NT2/D1 (cell line): Measurements from ENCODE around the gene FKRP.

Source experiments
- DNase-seq: peaks from one replicate; pipeline ENCODE4 v3.0.0-alpha.2; 2011; ENCODE audit warnings: low read depth, low spot score
- H3K27me3 ChIP-seq: 2 replicates; pipeline ENCODE4 v1.6.0; 2011; ENCODE audit warnings: mild to moderate bottlenecking; ENCODE audit not compliant: insufficient read length, insufficient read depth
- H3K36me3 ChIP-seq: 2 replicates; pipeline ENCODE4 v1.6.1; 2011; ENCODE audit warnings: mild to moderate bottlenecking, low read length, mixed read lengths; ENCODE audit not compliant: insufficient read depth, insufficient read length
- H3K4me1 ChIP-seq: 2 replicates; pipeline ENCODE4 v1.5.1; 2011; ENCODE audit not compliant: insufficient read depth, insufficient read length
- H3K4me3 ChIP-seq: 2 replicates; pipeline ENCODE4 v1.5.1; 2011; ENCODE audit warnings: low read depth; ENCODE audit not compliant: insufficient read length
- H3K9ac ChIP-seq: 2 replicates; pipeline ENCODE4 v1.6.0; 2011; ENCODE audit warnings: low read depth; ENCODE audit not compliant: insufficient read length
- H3K9me3 ChIP-seq: 2 replicates; pipeline ENCODE4 v1.5.1; 2011; ENCODE audit warnings: mild to moderate bottlenecking, low read length; ENCODE audit not compliant: insufficient read depth
- SUZ12 ChIP-seq: IDR thresholded peaks from 2 replicates; pipeline ENCODE4 v1.6.1; 2011; ENCODE audit not compliant: insufficient read length, insufficient read depth; ENCODE audit errors: extremely low read depth
- YY1 ChIP-seq: IDR thresholded peaks from 2 replicates; pipeline ENCODE4 v1.6.1; 2011; ENCODE audit not compliant: insufficient read length, insufficient read depth
- ZNF274 ChIP-seq: IDR thresholded peaks from 2 replicates; pipeline ENCODE4 v1.6.1; 2011; ENCODE audit warnings: mild to moderate bottlenecking, low read depth, low read length

FKRP gene, protein sequence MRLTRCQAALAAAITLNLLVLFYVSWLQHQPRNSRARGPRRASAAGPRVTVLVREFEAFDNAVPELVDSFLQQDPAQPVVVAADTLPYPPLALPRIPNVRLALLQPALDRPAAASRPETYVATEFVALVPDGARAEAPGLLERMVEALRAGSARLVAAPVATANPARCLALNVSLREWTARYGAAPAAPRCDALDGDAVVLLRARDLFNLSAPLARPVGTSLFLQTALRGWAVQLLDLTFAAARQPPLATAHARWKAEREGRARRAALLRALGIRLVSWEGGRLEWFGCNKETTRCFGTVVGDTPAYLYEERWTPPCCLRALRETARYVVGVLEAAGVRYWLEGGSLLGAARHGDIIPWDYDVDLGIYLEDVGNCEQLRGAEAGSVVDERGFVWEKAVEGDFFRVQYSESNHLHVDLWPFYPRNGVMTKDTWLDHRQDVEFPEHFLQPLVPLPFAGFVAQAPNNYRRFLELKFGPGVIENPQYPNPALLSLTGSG

GRCh38 chr19:46745521-46746280 lies at the start of gene FKRP:
Gene FKRP, plus strand, starts transcription at chr19:46746057. Its CDS starts 9,394 bp downstream, at chr19:46755451.
- DNase-seq: no peak
- Histone ChIP-seq H3K4me3 (peak within 1 kb of the TSS; percentile 81), H3K9me3 (no peaks in the 10 kb centered on the region), H3K4me1 (peaks cover 11% of the 10 kb centered on the region), H3K36me3 (peaks cover 46% of the 10 kb centered on the region), H3K27me3 (no peaks in the 10 kb centered on the region), H3K9ac (peak within 1 kb of the TSS; percentile 87)
- TF ChIP-seq YY1 (peak; percentile 13), ZNF274 (no peak), SUZ12 (no peak)

- Histone ChIP-seq H3K27me3 (no peaks in the 10 kb centered on the region), H3K9ac (peak overlapping the region; percentile 11), H3K9me3 (no peaks in the 10 kb centered on the region), H3K4me3 (peak overlapping the region; percentile 15), H3K36me3 (peaks cover 71% of the 10 kb centered on the region), H3K4me1 (no peaks in the 10 kb centered on the region)
- no peak for TF ChIP-seq ZNF274
- no peak for TF ChIP-seq YY1
- TF ChIP-seq SUZ12: no peak
- DNase-seq: no peak
These were observed 49.0 kb upstream of the FKRP start for GRCh38 chr19:46696866-46697203.

DNA sequence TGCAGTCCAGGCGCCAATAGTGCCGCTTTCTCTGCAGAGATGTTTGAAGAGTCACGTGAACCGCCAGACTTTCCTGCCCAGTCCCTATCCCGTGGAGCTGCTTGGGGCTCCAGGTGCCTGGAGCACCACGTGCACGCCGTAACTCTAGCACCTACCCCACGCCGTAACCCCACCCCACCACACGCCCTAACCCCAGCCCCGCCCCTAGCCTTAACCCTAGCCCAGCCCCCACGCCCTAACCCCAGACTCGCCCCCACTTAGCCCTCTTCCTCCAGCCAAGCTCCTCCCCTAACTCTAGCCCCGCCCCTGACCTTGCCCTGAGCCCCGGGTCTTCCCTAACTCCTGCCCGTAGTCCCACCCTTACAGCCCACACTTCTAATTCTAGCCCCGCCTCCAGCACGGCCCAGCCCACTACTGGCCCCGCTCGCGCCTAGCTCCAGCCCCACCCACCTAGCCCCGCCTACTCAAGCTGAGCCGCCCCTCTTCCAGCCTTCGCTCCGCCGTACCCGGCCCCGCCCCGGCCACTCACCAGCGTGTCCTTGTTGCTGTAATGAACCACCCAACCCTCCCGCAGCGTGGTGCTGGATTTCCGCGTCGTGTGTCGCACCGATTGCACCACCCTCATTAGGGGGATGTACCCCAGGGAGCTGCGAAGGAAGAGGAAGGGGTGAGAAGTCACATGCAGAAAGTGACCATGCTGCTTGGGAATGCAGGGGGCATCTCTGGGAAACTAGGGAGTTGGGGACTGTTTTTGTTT lies 48.5 kb upstream of the FKRP start:
- Histone ChIP-seq H3K36me3 (peaks cover 70% of the 10 kb centered on the region), H3K9ac (peak overlapping the region; percentile 11), H3K27me3 (no peaks in the 10 kb centered on the region), H3K4me3 (peak overlapping the region; percentile 15), H3K9me3 (no peaks in the 10 kb centered on the region), H3K4me1 (no peaks in the 10 kb centered on the region)
- TF ChIP-seq ZNF274: no peak
- TF ChIP-seq SUZ12: no peak
- no peak for TF ChIP-seq YY1
- DNase-seq: peak; percentile 90

DNA sequence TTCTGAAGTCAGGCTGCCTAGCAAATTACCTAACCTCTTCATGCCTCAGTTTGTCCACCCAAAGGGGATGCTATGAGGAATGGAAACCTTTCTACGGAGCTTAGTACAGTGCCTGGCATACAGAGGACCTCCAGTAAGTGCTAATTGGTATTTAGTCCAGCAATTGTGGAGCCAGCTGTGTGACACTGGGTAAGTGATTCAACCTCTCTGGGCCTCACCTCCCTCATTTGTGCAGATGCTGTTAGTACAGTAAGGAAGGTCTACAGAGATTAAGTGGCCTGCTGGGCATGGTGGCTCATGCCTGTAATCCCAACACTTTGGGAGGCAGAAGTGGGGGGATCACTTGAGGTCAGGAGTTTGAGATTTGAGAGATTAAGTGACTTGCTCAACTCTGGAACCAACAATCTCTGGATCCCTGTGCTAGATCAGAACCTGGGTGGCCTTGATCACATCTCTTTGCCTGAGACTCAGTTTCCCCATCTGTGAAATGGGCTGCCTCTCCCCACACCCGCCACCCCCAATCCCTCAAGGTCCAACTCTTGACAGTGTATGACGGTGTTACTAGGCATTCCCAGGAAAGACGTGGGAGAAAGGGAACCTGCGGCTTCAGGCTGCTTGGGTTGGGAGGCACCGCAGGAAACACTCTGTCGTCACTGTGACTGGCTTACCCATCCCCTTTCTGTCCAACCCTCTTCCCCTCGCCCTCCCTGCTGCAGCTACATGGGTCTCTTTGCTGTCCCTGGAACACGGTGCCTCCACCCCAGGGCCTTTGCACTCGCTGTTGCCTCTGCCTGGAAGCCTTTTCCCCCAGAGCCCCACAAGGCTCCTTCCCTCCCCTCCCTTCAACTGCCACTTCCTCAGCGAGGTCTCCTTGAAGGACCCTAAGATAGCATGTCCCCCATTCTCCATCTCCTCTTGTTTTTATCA lies 47.2 kb upstream of the FKRP start:
- no peak overlapping the region for H3K4me3 ChIP-seq
- no peak for TF ChIP-seq SUZ12
- TF ChIP-seq YY1: no peak
- TF ChIP-seq ZNF274: no peak
- H3K4me1 ChIP-seq: no peaks in the 10 kb centered on the region
- H3K36me3 ChIP-seq: peaks cover 65% of the 10 kb centered on the region
- no peak overlapping the region for H3K9ac ChIP-seq
- no peaks in the 10 kb centered on the region for H3K9me3 ChIP-seq
- no peak for DNase-seq
- H3K27me3 ChIP-seq: no peaks in the 10 kb centered on the region

- peaks cover 62% of the 10 kb centered on the region for H3K36me3 ChIP-seq
- H3K4me1 ChIP-seq: no peaks in the 10 kb centered on the region
- H3K9me3 ChIP-seq: no peaks in the 10 kb centered on the region
- H3K9ac ChIP-seq: no peak overlapping the region
- H3K27me3 ChIP-seq: no peaks in the 10 kb centered on the region
- no peak overlapping the region for H3K4me3 ChIP-seq
- no peak for TF ChIP-seq ZNF274
- TF ChIP-seq YY1: no peak
- TF ChIP-seq SUZ12: no peak
- no peak for DNase-seq
These were observed 45.2 kb upstream of the FKRP start for GRCh38 chr19:46700704-46701103.

DNA sequence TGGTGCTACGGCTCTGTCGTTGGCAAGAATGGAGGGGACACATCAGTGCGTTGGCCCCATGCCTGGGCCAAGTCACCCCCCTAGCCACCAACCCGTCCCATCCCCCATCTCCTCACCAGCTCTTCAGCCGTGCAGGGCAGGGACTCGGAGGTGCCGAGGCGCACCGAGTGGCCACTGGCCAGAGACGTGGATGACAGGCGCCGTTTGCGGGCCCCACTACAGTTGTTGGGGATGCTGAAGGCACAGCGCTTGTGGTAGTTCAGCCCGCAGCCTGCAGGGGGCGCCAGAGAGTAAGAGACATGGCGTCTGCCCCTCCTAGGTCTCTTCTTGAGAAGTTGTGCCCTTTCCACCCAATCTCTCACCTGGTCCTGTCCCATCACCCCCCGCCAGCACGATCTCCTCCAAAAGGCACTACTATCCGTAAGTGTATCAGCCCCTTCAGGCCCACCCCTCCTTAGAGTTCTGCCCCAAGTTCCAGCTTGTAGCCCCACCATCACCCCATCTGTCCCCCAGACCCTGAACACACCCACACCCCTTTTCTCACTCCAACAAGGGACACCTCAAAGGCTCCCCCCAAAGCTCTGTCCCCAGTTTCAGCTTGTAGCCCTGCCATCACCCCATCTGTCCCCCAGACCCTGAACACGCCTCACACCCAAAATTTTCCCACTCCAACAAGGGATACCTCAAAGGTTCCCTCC lies 41.3 kb upstream of the FKRP start:
- no peak overlapping the region for H3K4me3 ChIP-seq
- no peaks in the 10 kb centered on the region for H3K27me3 ChIP-seq
- no peaks in the 10 kb centered on the region for H3K9me3 ChIP-seq
- TF ChIP-seq ZNF274 (no peak), YY1 (no peak), SUZ12 (no peak)
- H3K9ac ChIP-seq: peak overlapping the region; percentile 26
- H3K36me3 ChIP-seq: peaks cover 54% of the 10 kb centered on the region
- DNase-seq: no peak
- H3K4me1 ChIP-seq: no peaks in the 10 kb centered on the region
